GM19468 (cell line): ENCODE measurements around the gene BIRC6.
"Not testable (repeated sequence)": the region's sequence is repeated elsewhere in the genome, so short reads cannot be mapped to it uniquely, and the experiment has no call there.

Source experiments
- ATAC-seq: cut with Tn5 transposase; IDR thresholded peaks from one replicate; pipeline ENCODE4 v1.9.1; 2021; ENCODE audit warnings: mild to moderate bottlenecking, moderate library complexity, moderate number of reproducible peaks; ENCODE audit not compliant: unreplicated experiment; ENCODE audit errors: extremely low read depth

Gene BIRC6

DNA sequence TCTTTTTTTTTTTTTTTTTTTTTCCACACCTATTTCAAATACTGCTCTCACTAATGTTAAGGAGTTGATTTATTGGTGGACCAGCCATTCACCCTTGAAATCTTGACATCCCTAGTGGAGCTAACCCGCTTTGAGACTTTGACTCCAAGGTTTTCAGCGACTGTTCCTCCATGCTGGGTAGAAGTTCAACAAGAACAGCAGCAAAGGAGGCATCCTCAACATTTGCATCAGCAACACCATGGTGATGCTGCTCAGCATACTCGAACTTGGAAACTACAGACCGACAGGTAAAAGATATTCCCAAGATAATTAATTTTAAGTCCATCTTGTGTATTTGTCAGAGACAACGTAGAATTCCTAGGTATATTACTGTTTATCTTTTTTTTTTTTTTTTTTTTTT is 74.0 kb downstream of the BIRC6 start:
- no peak for ATAC-seq

DNA sequence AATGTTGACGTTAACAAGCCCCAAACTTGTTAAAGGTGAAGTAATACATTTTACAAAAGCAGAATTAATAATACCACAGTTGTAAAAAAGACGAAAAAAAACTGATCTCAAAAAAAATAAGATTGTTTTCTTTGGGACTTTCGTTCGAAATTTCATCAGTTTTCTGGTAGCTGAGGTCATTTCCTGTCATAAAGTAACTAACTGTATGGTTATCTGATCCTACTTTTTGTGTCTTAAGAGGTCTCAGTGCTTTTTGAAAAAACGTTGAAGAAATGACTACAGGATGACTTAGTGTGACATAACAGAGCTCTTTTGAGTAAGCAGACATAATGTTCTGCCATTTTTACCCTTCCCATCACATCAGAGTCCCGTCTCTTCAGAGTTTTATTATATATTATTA is 79.3 kb downstream of the BIRC6 start:
- no peak for ATAC-seq

DNA sequence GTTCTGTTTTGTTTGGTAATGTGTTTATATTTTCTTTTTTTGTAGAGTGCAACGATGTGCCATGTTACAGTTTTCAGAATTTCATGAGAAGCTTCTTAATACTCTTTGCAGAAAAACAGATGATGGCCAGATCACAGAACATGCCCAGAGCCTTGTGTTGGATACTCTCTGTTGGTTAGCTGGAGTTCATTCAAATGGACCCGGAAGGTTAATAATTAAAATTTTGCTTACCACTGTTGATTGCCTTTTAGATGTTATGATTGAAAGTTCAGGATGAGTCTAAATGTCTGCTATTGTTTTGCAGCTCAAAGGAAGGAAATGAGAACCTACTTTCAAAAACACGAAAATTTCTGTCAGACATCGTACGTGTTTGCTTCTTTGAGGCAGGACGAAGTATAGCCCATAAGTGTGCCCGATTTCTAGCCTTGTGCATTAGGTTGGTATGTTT is 85.2 kb downstream of the BIRC6 start:
- no peak for ATAC-seq

DNA sequence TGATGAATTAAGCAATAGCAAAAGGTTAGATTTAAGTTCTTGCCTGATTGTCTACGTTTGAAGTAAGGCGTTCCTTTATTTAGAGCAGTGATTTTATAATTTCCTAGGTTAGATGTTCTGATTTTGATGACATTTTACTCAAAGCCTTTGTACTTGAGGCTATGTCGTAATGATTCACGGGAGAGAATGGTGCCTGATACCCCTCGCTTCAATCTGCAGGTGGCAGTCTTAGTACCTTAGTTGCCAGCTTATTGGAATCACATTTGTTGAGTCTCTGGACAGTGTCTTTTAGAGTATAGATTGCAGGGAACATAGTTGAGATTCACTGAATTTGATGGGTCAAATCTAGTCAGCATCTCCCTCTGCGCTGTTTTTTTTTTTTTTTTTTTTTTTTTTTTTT is 89.5 kb downstream of the BIRC6 start:
- ATAC-seq = no peak

DNA sequence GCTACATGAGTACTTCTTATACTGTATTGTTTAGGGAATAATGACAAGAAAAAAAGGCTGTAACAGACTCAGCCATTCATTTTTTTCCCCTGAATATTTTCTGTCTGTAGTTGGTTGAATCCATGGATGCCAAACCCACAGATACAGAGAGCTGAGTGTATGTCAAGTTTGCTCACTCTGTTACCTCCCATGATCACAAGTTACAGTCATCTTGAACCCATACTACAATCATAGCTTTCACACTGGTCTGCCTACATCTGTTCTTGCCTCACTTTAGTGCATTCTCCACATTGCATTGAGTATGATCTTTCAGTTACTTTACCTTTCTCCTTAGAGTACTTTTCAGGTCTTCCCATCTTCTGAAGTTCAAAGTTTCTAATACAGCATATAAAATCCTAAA is 94.0 kb downstream of the BIRC6 start:
- ATAC-seq = no peak

DNA sequence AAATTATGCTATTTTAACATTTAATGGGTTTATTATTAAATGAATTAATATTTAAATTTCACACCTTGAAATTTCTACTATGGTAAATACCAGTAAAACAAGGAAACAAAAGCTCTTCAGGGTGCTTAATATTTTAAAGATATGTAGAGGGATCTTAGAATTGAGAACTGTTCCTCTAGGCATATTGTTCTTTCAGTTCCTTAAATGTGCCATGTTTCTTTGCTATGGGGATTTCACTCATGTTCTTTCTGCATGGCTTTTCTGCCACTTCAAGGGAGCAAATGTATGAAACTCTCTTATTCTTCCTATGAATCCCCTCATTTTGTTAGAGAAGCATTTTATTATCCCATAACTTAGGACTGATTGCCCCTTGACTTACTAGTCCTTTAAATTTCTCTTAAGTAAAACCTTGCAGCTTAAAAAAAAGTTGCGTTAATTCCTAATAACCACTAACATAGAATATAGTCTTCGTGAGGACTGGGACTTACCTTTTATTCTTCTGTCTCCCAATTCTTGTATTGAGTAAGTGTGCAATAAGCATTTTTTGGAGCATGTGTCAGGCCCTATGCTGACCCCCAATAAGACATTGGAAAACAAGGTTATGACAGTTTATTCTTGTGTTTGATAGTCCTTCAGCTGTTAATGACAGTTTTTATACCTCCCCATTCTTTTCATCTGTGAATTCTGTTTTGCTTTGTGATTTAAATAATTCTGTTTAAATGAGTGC is 95.7 kb downstream of the BIRC6 start:
- ATAC-seq = no peak

DNA sequence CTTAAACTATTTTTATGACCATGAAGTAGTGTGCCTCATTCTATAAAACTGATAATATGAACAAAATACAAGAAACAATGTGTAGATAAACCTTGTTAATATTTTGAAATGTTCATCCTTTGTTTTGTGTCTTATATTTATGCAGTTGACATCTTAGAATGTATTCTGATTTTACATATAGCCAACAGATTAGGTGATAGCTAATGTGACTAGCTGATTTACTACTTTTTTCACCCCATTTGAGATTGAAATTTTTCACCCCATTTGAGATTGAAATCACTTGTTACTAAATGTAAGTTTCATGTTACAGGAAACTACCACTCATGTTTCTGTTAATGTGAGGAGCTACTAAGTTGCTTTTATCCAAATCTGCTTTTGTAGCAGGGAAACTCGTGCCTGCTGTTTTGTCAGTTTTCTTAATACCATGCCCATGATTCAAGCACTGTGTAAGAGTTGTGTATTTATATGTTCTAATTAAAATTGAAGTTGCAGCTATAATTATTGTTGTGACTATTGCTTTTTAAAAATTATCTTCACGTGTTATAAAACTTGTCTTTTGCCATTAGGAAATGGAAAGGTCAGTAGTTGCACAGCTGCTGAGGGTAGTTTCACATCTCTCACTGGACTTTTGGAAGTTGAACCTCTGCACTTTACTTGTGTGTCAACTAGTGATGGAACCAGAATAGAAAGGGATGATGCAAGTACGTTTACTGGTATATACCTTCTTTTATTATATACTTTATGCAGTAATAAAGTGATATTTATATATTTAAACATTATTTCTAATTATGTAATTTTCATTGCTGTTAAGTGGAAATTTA is 96.6 kb downstream of the BIRC6 start:
- no peak for ATAC-seq

DNA sequence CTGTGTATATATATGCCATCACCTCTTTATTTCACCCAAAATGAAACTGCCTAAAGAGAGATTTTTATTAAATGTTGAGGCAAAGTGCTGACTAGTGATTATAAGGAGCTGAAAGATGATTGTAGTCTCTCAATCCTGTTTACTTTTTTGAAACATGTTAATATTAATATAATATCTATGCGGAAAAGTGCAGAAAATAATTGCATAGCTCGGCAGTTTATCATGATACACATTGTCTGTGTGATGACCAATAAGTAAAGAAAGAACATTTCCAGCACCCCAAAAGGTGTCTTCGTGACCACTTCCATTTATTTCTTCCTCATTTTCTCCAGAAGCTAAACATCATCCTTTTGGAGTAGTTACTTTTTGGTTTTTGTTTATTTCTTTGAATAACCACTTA is 99.0 kb downstream of the BIRC6 start:
- ATAC-seq = no peak

DNA sequence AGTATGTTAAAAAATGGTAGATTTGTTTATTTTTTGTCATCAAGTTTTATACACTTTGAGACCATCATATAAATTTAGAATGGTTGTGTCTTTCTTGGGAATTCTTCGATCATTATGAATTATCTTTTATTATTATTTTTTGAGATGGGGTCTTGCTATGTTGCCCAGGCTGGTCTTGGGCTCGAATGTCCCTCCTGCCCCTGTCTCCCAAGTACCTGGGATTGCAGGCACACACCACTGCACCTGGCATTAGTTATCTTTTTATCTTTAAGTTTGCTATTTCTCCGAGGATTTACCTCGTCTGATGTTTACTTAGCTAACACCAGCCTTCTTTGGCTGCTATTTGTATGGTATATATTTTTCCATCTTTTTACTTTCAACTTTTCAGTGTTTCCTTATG is 100.0 kb downstream of the BIRC6 start:
- no peak for ATAC-seq

DNA sequence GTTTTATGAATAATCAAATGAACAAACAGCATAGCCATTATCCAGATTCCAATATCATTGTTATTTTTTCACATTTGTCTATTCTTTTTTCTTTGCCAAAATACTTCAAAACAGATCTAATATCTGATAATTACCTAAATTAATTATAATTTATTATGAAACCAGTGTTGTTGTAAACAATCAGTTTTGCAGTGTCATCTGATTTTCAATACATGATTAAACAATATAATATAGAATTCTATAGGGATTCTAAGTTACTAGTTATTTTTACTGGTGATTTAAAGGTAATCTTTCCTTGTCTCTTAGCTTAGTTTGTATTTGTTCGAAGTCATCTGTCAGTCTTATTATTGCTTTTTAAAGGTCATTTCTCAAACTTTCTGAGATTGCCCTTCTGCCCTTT is 101.0 kb downstream of the BIRC6 start:
- ATAC-seq = no peak

DNA sequence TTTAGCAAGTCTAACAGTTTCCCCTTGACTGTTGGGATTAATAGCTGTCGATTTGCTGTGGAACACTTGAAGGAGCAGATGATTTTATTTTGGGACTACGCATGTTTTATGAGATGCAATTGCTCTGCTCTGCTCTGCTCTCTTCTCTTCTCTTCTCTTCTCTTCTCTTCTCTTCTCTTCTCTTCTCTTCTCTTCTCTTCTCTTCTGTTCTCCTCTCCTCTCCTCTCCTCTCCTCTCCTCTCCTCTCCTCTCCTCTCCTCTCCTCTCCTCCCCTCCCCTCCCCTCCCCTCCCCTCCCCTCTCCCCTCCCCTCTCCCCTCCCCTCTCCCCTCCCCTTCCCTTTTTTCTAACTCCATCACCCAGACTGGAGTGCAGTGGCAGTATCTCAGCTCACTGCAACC is 104.0 kb downstream of the BIRC6 start:
- not testable (repeated sequence) for ATAC-seq

DNA sequence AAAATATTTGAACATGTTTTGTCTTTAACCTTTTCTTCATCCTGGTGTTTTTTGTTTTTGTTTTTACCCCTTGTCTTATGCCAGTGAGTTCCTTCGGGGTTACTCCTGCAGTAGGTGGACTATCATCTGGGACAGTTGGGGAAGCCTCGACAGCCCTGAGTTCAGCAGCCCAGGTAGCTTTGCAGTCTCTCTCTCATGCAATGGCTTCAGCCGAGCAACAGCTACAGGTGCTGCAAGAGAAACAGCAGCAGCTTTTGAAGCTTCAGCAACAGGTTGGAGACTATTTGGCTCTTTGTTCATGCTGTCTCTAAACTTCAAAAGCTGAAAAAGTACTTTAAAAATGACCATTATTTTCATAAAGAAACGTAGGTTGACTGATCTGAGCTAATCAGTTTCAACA is 106.3 kb downstream of the BIRC6 start:
- ATAC-seq = no peak

DNA sequence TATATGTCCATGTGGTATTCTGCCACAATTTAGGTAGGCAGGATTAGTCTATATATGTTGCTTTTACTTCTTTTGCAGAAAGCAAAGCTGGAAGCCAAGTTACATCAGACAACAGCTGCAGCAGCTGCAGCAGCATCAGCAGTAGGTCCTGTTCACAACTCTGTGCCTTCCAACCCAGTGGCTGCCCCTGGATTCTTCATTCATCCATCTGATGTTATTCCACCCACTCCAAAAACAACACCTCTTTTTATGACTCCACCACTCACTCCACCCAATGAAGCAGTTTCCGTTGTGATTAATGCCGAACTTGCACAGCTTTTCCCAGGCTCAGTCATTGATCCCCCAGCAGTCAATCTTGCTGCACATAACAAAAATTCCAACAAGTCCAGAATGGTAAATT is 107.6 kb downstream of the BIRC6 start:
- no peak for ATAC-seq

DNA sequence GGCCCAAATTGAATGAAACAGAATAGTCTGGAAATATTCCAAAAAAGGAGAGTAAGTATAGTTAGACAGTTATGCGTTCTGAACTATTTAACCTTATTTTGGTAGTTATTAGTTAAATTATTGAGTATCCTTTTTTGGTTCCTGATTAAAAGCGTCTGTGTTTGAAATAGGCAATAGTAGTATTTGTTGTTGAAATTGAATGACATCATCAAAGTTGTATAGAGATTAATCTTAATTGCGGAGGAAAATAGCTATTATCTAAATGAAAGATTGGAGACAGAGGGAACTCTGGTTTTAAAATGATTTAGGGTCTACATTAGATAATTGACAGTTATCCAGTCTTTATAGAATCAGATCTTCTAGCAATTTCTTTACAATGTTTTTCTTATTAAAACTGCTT is 115.8 kb downstream of the BIRC6 start:
- ATAC-seq = no peak

DNA sequence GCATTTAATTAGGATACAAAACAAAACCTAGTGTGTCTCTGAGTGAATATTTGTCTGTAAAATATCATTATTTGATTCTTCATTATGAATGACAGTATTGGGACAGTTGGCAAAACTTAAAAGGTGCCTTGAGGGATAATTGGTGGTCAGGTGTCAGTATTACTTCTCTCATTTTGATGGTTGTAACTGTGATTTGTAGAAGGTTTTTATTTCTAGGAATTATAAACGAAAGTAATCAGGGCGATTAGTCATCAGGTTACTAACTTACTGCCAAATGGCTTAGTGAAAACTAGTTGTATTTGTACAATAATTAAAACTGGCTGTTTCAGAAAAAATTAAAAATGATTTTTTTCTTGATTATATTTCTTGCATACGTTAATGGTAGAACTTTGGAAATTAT is 117.6 kb downstream of the BIRC6 start:
- no peak for ATAC-seq

DNA sequence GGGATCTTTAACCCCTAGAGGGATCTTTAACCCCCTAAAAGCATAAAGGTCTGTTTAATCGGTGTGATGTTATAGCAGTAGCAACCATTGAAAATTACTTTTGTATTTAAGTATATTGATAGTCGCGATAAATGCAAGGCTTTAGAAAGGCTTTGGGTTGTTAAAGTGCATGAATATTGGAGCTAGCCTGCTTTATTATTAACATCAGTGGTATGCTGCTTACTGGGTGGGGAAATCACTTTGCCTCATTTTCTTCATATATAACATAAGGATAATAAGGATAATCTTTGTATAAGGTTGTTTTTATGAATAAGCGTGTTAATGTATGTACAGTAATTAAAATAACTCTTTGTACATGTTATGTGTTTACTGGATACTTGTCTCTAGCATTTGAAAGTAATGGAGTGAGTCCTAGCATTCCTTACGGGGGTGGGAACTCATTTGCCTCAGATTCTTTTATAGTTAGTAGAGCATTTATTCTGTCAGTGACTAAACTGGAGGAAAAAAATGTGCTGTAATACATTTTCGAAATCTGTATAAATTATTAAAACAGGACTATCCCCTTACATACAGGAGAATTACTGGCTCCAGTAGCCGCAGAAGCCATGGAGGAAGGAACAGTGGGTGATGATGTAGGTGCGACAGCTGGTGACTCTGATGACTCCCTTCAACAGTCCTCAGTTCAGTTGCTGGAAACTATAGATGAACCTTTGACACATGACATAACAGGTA is 122.2 kb downstream of the BIRC6 start:
- ATAC-seq = no peak

DNA sequence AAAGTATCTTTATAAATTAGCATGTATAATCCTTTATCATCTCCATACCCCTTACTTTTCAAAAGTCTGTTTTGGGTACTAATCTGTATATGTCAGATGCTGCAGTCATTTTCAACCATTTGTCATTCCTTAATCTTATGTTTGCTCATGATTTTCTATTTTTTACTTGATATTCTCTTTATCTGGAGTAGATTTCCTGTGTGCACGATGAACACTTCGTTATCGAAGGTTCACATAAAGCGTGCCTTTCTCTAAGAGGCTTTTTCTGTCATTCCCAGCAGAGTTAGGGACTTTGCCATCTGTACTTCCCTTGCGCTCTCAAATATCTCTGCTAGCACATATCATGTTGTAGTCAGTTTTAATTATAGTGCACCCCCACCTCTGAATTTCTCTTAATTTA is 123.2 kb downstream of the BIRC6 start:
- ATAC-seq = no peak

DNA sequence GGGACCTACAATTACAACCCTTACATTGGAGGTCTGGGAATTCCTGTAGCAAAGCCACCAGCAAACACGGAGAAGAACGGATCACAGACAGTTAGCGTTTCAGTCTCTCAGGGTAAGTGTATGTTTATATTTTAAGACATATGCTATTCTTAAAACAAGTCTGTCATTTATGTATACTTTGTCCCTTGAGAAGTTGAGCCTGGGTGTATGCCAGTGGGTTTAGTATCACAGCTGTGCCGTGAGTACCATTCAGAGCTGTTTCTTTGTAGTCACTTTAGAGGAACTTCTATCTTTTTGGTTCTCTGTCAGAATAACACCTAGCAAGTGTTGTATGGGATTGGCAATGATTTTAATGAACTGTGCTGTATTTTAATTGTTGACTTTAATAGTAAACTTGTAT is 125.6 kb downstream of the BIRC6 start:
- ATAC-seq = no peak

DNA sequence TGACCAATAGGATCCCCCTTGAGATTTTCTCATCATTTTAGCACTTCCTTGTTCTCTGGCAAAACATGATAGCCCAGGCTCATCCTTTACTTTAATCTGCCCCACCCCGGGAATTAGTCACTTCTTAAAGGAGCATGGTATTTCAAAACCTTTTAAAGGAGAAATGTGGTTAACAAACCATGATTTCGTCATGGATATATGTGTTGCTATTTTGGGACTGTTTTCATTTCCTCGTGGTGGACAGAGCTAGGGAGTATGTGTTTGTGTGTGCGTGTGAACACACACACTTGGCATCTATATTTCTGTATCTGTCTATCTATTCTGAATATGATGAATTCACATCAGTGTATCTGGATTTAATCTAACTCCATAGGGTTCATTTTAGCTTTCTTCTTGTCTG is 128.1 kb downstream of the BIRC6 start:
- no peak for ATAC-seq

DNA sequence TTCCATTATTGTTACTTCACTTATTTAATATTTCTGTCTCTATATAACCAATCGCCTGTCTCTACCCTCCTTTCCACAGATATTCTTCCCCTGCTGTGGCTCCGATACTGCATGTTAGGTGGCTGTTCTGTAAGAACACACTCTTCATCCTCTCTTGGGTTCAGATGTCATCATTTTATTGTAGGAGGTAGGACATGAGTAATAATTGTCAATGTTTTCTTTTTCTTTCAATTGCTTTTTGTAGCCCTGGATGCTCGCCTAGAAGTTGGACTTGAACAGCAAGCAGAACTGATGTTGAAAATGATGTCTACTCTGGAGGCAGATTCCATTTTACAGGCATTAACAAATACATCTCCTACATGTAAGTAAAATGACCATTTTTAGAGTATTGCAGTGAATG is 128.6 kb downstream of the BIRC6 start:
- no peak for ATAC-seq

DNA sequence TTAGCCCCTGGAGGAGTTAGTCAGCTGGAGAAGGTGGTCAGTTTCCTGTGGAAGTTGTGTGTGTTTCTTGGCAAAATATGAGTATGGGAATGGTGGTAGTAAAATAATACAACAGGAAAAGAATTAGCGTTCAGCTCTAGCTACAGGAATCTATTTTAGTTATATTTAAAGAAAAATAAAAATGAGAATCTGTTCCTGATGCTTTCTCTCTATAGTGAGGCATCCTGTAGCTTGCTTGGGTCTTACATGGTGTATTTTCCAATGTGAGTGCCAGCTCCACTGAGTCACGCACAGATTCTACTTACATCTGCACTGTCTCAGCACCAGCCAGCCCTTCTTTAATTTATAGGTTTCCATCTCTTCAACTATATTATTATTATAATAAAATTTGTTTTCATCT is 132.2 kb downstream of the BIRC6 start:
- ATAC-seq = no peak
